Choroid plexus epithelial cell (primary cell): ENCODE results near the gene GNGT1.
"Not testable (repeated sequence)": the region's sequence is repeated elsewhere in the genome, so short reads cannot be mapped to it uniquely, and the experiment has no call there.

Experiments
- DNase-seq: peaks from one replicate; pipeline ENCODE4 v3.0.0-alpha.2; 2010; ENCODE audit warnings: low read depth
- H3K4me3 ChIP-seq: 2 replicates; pipeline ENCODE4 v1.5.1; 2011; ENCODE audit warnings: low read depth, mild to moderate bottlenecking, control low read depth, low read length, moderate library complexity
- TF ChIP-seq, protein P1 (sequence below): conservative IDR thresholded peaks from 2 replicates; pipeline ENCODE4 v1.5.1; 2011; ENCODE audit warnings: low read depth, mild to moderate bottlenecking, control low read depth, inconsistent platforms, low read length, moderate library complexity

Gene GNGT1

GRCh38 chr7:93902777-93903423 is 3.5 kb upstream of the GNGT1 start:
- peak; percentile 85 for DNase-seq
- no peak overlapping the region for H3K4me3 ChIP-seq
- TF ChIP-seq, protein P1, sequence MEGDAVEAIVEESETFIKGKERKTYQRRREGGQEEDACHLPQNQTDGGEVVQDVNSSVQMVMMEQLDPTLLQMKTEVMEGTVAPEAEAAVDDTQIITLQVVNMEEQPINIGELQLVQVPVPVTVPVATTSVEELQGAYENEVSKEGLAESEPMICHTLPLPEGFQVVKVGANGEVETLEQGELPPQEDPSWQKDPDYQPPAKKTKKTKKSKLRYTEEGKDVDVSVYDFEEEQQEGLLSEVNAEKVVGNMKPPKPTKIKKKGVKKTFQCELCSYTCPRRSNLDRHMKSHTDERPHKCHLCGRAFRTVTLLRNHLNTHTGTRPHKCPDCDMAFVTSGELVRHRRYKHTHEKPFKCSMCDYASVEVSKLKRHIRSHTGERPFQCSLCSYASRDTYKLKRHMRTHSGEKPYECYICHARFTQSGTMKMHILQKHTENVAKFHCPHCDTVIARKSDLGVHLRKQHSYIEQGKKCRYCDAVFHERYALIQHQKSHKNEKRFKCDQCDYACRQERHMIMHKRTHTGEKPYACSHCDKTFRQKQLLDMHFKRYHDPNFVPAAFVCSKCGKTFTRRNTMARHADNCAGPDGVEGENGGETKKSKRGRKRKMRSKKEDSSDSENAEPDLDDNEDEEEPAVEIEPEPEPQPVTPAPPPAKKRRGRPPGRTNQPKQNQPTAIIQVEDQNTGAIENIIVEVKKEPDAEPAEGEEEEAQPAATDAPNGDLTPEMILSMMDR: peak; percentile 90

DNA sequence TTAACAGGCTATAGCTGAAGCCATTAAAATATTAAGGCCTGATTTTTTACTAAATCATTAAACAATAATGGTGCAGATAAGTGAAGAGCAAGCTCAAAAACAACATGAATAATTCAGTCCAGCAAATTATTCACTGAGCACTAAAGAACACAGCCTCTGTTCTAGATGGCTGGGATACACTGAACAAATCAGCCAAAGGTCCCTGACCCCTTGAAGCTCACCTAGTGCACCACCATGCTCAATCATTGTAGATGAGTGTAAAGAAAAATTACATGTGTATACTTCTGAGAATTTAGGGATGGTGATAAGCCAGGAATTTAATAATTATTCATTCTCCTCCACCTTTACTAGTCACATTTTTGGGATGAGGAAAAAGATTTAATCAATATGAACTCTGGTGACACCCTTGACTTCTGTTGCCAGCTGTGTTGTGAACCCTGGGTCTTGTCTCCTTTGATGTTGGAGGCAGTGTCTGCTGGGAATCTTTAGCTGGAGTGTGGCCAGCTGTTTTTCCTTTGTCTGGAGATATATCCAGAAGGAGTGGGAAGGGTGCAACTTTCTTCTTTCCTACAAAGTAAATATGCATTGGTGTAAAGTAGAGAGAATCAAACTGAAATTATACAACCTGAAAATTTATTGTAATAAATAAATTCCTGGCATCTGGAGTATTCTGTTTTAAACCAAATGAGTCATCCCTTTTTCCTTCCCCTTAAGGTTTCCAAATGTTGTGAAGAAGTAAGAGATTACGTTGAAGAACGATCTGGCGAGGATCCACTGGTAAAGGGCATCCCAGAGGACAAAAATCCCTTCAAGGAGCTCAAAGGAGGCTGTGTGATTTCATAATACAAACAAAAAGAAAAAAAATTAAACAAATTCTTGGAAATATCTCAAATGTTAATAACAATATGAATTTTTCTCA is 4.0 kb downstream of the GNGT1 start:
- peak; percentile 73 for DNase-seq
- TF ChIP-seq, protein P1: no peak
- H3K4me3 ChIP-seq: no peak overlapping the region

DNA sequence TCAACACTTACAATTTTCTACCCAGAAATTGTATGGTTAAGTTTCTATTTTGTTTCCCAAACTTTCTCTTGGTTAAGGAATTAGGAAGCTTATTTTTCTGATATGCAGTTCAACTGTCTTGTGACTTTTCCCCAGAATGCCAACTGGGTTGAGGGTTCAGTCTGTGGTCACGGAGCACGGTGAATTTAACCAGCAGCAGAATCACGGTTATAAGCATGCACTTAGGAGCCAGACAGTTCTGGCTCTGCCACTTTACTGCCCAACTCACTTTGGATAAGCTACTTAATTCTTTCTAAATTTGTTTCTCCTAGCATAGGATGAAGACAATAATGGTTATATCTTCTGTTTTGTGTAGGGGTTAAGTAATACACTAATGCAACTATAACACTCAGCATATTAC is 4.9 kb downstream of the GNGT1 start:
- DNase-seq, H3K4me3 ChIP-seq: not testable (repeated sequence)

DNA sequence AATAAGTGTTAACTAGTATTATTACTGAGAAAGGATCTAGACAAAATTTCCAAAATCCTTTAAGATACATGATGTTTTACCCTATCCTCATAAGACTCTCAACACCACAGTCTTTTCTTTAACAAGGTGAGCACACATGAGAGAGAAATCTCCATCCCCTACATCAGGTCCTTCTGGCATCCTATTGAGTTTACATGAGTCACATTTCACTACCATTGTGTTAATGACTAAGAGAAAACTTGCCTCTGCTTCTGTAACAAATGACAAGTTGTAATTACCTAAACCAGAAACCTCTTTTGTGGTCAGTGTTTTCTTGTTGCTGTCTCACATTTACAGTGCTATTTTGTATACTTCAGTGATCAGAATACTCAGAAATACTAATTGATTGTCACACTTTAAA is 5.3 kb downstream of the GNGT1 start:
- not testable (repeated sequence) for H3K4me3 ChIP-seq, DNase-seq

GRCh38 chr7:93913197-93913596 is 6.8 kb downstream of the GNGT1 start:
- TF ChIP-seq, protein P1: no peak
- no peak for DNase-seq
- no peak overlapping the region for H3K4me3 ChIP-seq

GRCh38 chr7:93914581-93915066 is 8.3 kb downstream of the GNGT1 start:
- H3K4me3 ChIP-seq: peak overlapping the region; percentile 28
- DNase-seq: peak; percentile 76
- TF ChIP-seq, protein P1: no peak

GRCh38 chr7:93915206-93915842 is 9.0 kb downstream of the GNGT1 start:
- DNase-seq: not testable (repeated sequence)

DNA sequence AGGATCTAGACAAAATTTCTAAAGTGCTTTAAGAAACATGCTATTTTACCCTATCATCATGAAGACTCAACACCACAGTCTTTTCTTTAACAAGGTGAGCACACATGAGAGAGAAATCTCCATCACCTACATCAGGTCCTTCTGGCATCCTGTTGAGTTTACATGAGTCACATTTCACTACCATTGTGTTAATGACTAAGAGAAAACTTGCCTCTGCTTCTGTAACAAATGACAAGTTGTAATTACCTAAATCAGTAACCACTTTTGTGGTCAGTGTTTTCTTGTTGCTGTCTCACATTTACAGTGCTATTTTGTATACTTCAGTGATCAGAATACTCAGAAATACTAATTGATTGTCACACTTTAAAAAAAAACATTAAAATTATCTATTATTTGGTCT is 9.5 kb downstream of the GNGT1 start:
- DNase-seq, H3K4me3 ChIP-seq: not testable (repeated sequence)

More at GRCh38 chr7:93915206-93915842, 9.0 kb downstream of the GNGT1 start:
- H3K4me3 ChIP-seq: not testable (repeated sequence)

DNA sequence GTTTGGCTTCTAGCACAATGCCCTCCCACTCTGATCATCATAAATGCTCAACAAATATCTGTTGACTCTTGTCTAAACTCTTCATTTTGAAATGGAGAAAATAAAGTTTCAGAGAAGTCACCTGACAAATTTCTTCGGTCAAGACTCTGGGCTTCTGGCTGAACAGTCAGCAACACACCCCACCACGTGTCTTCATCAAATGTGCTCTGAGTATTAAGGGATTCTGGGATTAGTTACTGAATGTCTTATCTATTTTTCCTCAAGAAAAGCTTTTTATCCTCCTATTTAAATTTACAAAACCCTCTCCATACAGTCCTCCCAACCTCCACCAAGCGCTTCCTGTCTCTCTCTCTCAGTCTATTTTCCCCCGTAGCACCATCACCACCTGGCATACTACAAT is 9.9 kb downstream of the GNGT1 start:
- DNase-seq, H3K4me3 ChIP-seq: not testable (repeated sequence)
